ENCODE results near the gene LENG9.

Gene LENG9

DNA sequence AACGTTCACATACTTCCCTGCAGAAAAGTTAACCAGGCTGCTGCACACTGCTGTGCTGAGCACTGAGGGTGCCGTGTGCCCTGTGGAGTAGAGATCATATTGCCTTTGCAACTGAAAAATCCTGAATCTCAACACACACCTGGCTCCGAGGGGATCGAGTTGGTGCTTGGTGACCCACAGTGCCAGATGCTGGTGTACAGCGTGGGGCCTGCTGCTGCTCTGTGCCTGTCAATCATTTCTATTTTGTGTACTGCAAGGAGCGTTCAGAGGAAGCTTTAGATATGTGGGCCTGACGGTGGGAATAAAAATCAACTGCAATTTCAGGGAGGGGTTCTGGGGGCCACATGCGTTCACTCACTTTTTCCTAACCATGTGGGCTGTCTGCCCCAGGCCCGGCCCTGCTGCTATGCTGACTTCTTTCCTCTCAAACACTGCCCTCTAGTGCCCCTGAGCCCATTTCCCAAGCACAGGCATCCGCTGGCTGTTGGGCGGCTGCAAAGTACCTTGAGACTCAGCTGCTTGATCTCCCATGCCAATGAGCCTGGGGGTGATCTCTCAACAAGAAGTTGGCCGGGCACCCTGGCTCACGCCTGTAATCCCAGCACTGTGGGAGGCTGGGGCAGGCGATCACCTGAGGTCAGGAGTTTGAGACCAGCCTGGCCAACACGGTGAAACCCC lies 24.3 kb downstream of the LENG9 start:
- no peak for FAIRE-seq
- DNase-seq (ENCODE audit: insufficient read length, low spot score) = no peak
- TF ChIP-seq SPI1 (IDR thresholded peaks at IDR 0.05; ENCODE audit: low read depth, low read length) = no peak

DNA sequence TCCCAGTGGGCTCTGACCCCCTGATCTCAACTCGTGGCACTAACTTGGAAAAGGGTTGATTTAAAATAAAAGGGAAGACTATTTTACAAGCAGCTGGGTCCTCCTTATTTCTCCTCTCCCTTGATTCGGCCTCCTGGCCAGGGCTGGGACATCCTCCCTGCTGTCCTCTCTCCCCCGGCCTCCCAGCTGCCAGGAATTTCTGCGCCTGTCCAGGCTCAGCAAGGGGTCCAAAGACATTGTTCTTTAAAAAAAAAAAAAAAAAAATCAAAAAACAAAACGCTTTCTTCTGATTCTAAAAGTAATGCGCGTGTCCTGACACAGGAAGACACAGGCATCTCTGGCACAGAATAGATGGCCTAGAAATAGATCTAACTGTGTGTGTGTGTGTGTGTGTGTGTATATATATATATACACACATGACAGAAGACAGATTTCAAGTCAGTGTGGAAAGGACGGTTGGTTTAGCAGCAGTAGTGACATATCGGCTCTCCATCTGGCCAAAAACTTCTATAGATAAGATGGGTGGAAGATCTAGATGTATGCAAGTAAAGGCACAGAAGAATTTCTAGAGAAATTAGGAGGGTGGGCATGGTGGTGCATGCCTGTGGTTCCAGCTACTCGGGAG lies 26.8 kb downstream of the LENG9 start:
- TF ChIP-seq TAF1 (IDR thresholded peaks at IDR 0.05; ENCODE audit: low read depth, low read length) (no peak), POLR2A (IDR thresholded peaks at IDR 0.05; ENCODE audit: low read depth, low read length) (no peak), POU2F2 (IDR thresholded peaks at IDR 0.05; ENCODE audit: low read depth, low read length) (no peak), PAX5 (IDR thresholded peaks at IDR 0.05; ENCODE audit: insufficient read depth, low read length, severe bottlenecking) (no peak), SPI1 (IDR thresholded peaks at IDR 0.05; ENCODE audit: low read depth, low read length) (no peak), POLR2AphosphoS5 (IDR thresholded peaks at IDR 0.05; ENCODE audit: low read depth, low read length) (no peak)
- no peak for FAIRE-seq
- no peak for DNase-seq (ENCODE audit: insufficient read length, low spot score)

DNA sequence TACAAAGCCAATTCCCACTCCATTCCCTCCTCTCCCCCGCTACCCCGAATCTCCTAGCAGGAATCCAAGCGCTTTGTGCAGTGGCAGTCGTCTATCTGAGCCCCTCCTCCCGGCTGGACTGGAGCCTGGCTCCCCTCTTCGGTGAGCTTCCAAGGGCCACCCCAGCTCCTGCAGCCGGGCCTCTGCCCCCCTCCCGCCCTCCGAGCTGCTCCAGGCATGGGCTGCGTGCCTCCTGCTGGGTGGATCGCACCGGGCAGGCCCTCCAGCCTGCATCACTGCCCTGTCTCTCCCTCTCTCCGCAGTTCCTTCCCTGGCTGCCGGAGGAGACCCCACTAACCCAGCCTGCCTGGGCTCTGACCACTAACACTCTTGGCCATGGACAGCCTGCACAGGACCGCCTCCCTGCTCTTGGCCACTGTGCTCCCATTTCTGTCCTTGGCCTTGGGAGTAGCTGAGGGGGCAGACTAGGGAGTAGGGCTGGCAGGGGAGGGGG lies 27.5 kb downstream of the LENG9 start:
- no peak for FAIRE-seq
- TF ChIP-seq POLR2A (IDR thresholded peaks at IDR 0.05; ENCODE audit: low read depth, low read length) (no peak), POLR2AphosphoS5 (IDR thresholded peaks at IDR 0.05; ENCODE audit: low read depth, low read length) (no peak), SPI1 (IDR thresholded peaks at IDR 0.05; ENCODE audit: low read depth, low read length) (no peak), POU2F2 (IDR thresholded peaks at IDR 0.05; ENCODE audit: low read depth, low read length) (no peak), PAX5 (IDR thresholded peaks at IDR 0.05; ENCODE audit: insufficient read depth, low read length, severe bottlenecking) (no peak), TAF1 (IDR thresholded peaks at IDR 0.05; ENCODE audit: low read depth, low read length) (no peak)
- DNase-seq (ENCODE audit: insufficient read length, low spot score) = no peak

DNA sequence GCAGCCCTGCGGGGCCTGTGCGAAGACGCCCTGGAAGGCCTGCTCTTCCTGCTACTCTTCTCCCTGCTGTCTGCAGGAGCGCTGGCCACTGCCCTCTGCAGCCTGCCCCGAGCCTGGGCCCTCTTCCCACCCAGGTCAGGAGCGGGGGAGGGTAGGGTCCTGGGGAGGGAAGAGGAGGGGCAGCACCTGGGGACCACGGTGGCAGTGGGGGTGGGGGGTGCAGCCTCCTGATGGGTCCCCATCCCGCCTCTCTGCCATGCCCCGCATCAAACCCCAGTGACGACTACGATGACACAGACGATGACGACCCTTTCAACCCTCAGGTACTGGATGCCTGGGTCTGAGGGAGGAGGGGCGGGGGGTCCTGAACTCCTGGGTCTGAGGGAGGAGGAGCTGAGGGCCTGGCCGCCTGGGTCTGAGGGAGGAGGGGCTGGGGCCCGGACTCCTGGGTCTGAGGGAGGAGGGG lies 28.0 kb downstream of the LENG9 start:
- TF ChIP-seq SPI1 (IDR thresholded peaks at IDR 0.05; ENCODE audit: low read depth, low read length) (no peak), POLR2AphosphoS5 (IDR thresholded peaks at IDR 0.05; ENCODE audit: low read depth, low read length) (no peak), TAF1 (IDR thresholded peaks at IDR 0.05; ENCODE audit: low read depth, low read length) (no peak), POLR2A (IDR thresholded peaks at IDR 0.05; ENCODE audit: low read depth, low read length) (no peak), PAX5 (IDR thresholded peaks at IDR 0.05; ENCODE audit: insufficient read depth, low read length, severe bottlenecking) (no peak), POU2F2 (IDR thresholded peaks at IDR 0.05; ENCODE audit: low read depth, low read length) (no peak)
- no peak for FAIRE-seq
- no peak for DNase-seq (ENCODE audit: insufficient read length, low spot score)

DNA sequence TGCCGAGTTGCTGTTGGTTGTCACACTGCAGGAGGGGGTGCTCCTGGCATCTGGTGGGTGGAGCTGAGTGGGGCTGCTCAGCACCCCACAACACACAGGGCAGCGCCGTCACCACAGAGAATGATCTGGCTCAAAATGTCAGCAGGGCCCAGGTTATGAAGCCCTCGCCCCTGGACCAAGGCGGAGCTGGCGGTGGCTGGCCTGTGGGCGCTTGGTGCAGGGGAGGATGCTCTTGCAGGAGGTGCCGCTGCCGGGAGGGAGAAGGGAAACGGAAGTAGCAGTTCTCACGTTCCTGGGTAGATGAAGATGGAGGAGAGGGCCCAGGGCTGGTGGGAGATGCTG lies 28.7 kb downstream of the LENG9 start:
- FAIRE-seq = no peak
- no peak for TF ChIP-seq PAX5 (IDR thresholded peaks at IDR 0.05; ENCODE audit: insufficient read depth, low read length, severe bottlenecking)
- TF ChIP-seq SPI1 (IDR thresholded peaks at IDR 0.05; ENCODE audit: low read depth, low read length) = no peak
- no peak for TF ChIP-seq POLR2AphosphoS5 (IDR thresholded peaks at IDR 0.05; ENCODE audit: low read depth, low read length)
- no peak for TF ChIP-seq TAF1 (IDR thresholded peaks at IDR 0.05; ENCODE audit: low read depth, low read length)
- TF ChIP-seq POU2F2 (IDR thresholded peaks at IDR 0.05; ENCODE audit: low read depth, low read length) = no peak
- DNase-seq (ENCODE audit: insufficient read length, low spot score) = no peak

DNA sequence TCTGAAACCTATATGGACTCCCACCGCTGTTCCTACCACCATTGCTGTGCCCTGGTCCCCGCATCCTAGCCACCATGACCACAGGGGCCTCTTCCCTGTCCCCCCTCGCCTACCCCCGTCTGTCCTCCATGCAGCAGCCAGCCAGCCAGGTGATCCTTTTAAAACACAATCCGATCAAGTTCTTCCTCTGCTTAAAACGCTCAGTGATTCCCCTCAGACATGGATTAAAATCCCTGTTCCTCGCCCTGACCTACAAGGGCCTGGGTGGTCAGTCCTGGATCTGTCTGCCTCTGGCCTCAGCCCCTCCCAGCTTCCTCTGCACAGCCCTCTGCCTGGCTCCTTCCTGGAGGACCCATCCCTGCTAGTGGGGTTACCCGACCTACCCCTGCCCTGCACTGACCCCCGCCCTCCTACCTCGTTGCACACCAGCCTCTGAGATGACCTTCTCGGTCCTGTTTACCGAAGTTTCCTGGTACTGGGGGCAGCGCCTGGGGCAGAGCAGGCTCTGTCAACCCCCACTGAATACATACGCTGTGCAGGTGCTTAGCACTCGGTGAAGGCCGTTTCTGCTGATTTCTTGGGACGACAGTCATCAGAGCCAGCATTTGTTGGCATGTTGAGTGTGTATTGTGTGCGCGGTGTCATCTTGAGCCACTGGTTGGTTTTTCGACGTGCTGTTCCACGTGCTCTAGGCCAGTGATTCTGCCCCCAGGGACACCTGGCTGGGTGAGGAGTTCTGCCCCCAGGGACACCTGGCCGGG lies 29.3 kb downstream of the LENG9 start:
- FAIRE-seq (no peak), DNase-seq (ENCODE audit: insufficient read length, low spot score) (no peak)
- TF ChIP-seq POLR2A (IDR thresholded peaks at IDR 0.05; ENCODE audit: low read depth, low read length) (no peak), SPI1 (IDR thresholded peaks at IDR 0.05; ENCODE audit: low read depth, low read length) (no peak), TAF1 (IDR thresholded peaks at IDR 0.05; ENCODE audit: low read depth, low read length) (no peak), POU2F2 (IDR thresholded peaks at IDR 0.05; ENCODE audit: low read depth, low read length) (no peak), POLR2AphosphoS5 (IDR thresholded peaks at IDR 0.05; ENCODE audit: low read depth, low read length) (no peak), PAX5 (IDR thresholded peaks at IDR 0.05; ENCODE audit: insufficient read depth, low read length, severe bottlenecking) (no peak)

DNA sequence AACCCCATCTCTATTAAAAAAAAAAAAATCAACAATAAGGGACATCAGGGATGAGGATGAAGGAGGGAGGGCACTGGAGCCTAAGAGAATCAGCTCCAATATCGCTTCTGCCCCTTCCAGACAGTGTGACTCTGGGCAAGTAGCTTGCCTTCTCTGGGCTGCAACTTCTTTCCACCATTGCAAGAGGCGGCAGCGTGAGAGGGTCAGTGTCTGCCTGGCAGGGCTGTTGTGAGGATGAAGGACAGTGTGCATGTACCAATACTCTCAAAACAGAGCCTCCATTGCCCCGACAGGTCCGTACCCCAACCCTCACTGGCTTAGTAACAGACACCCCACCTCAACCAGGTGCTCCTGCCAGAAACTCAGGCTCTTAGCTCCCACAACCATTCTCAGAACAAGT lies 29.9 kb downstream of the LENG9 start:
- DNase-seq (ENCODE audit: insufficient read length, low spot score) (no peak), FAIRE-seq (no peak)
- TF ChIP-seq PAX5 (IDR thresholded peaks at IDR 0.05; ENCODE audit: insufficient read depth, low read length, severe bottlenecking) (no peak), TAF1 (IDR thresholded peaks at IDR 0.05; ENCODE audit: low read depth, low read length) (no peak), POU2F2 (IDR thresholded peaks at IDR 0.05; ENCODE audit: low read depth, low read length) (no peak), SPI1 (IDR thresholded peaks at IDR 0.05; ENCODE audit: low read depth, low read length) (no peak), POLR2A (IDR thresholded peaks at IDR 0.05; ENCODE audit: low read depth, low read length) (no peak), POLR2AphosphoS5 (IDR thresholded peaks at IDR 0.05; ENCODE audit: low read depth, low read length) (no peak)

DNA sequence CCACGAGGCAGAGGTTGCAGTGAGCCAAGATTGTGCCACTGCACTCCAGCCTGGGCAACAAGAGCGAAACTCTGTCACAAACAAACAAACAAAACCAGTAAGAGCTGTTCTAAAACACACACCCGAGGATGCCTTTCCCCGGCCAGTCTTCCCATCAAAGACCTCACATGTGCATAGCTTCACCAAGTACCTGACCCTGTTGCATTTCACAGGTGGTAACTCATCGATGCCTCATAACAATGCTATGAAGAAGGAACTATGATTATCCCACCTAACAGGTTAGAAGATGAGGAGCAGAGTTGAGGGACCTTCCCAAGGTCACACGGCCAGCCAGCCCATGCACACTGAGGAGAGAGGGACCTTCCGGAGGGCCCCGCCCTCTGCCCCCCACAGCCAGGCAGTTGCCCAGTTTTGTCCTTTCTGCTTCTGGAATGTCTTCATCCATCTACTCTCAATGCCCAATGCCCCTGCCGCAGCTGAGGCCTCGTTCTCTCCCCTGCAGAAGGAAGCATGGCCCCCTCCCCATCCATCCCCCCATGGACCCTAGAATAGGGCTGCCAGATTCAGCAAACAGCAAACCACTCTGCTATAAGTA lies 31.3 kb downstream of the LENG9 start:
- no peak for TF ChIP-seq POU2F2 (IDR thresholded peaks at IDR 0.05; ENCODE audit: low read depth, low read length)
- no peak for TF ChIP-seq SPI1 (IDR thresholded peaks at IDR 0.05; ENCODE audit: low read depth, low read length)
- TF ChIP-seq TAF1 (IDR thresholded peaks at IDR 0.05; ENCODE audit: low read depth, low read length) = no peak
- FAIRE-seq (no peak), DNase-seq (ENCODE audit: insufficient read length, low spot score) (no peak)

DNA sequence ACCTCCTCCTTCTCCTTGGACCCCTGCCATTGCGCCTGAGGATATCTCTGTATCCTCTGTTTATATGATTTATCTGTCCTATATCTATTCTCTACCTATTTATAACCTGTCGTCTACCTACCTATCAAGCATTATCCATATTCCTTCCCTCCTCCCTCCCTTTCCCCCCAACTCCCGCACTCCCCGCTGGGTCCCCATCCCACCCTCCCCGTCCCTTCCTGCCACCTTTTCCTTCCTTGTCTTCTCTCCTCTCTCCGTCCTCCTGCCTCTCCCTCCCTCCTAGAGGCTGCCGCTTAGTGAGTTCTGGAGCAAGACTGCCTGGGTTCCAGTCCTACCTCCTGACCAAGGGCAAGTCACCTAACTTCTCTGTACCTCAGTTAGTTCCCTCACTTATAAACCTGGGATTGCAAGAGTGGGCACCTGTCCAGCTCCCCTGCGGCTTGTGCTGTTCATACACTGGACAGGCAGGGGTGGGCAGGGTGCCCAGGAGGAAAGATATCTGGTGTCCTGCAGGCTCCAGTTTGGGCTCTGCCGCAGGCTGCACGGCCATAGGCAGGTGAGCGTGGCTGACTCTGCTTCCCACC lies 32.2 kb downstream of the LENG9 start:
- DNase-seq (ENCODE audit: insufficient read length, low spot score) (no peak), FAIRE-seq (no peak)
- TF ChIP-seq SPI1 (IDR thresholded peaks at IDR 0.05; ENCODE audit: low read depth, low read length) (no peak), POLR2A (IDR thresholded peaks at IDR 0.05; ENCODE audit: low read depth, low read length) (no peak), TAF1 (IDR thresholded peaks at IDR 0.05; ENCODE audit: low read depth, low read length) (no peak), POLR2AphosphoS5 (IDR thresholded peaks at IDR 0.05; ENCODE audit: low read depth, low read length) (no peak), PAX5 (IDR thresholded peaks at IDR 0.05; ENCODE audit: insufficient read depth, low read length, severe bottlenecking) (no peak), POU2F2 (IDR thresholded peaks at IDR 0.05; ENCODE audit: low read depth, low read length) (no peak)
